Upper lobe of right lung (tissue), 1 donor: Measurements from ENCODE around the gene ZNF787. TPM values are rescaled to one million over a fixed set of nuclear protein-coding genes. Genes with fewer than 3 reads are reported as not detected.

Experiments used
- ATAC-seq: fragments of 200-7000 bp; cut with Tn5 transposase; one replicate; pipeline ENCODE4 v1.9.1; 2020; ENCODE audit warnings: mild to moderate bottlenecking, moderate library complexity
- DNase-seq: peaks from one replicate; pipeline ENCODE4 v3.0.0-alpha.2; 2020
- H3K27ac ChIP-seq: fragments of 200-600 bp; one replicate; pipeline ENCODE4 v1.8.0; 2022
- H3K27me3 ChIP-seq: fragments of 200-600 bp; one replicate; pipeline ENCODE4 v1.8.0; 2022; ENCODE audit warnings: mild to moderate bottlenecking
- H3K36me3 ChIP-seq: fragments of 200-600 bp; one replicate; pipeline ENCODE4 v1.8.0; 2022
- H3K4me1 ChIP-seq: fragments of 200-600 bp; one replicate; pipeline ENCODE4 v1.8.0; 2022
- H3K4me3 ChIP-seq: fragments of 200-600 bp; one replicate; pipeline ENCODE4 v1.8.0; 2022; ENCODE audit warnings: mild to moderate bottlenecking
- H3K9me3 ChIP-seq: fragments of 200-600 bp; one replicate; pipeline ENCODE4 v1.8.0; 2022
- CTCF ChIP-seq: fragments of 200-600 bp; IDR thresholded peaks from one replicate; pipeline ENCODE4 v1.8.0; 2022; ENCODE audit warnings: antibody characterized with exemption
- intact Hi-C: fragments of 100-400 bp; cut with DNase I; formaldehyde crosslinking; loops from one replicate; pipeline ENCODE4 v1.11.0; 2022
- total RNA-seq: library from RNA; stranded (reverse); fragmentation: NEBNext Ultra II Directional; extraction: Animal tissue kit (Norgen Biotek cat#: 25700); gene quantifications from one replicate; pipeline ENCODE4 v1.2.1, GENCODE V29; 2021
- donor health status: DM: no; HTN: yes; CAD: no; lungs with severe emphysema.

ZNF787 gene
- total RNA-seq, 1 donor from 2014 or later, result 40.7 TPM

- Histone ChIP-seq H3K27me3 (no peaks in the 10 kb centered on the region), H3K36me3 (peaks cover 11% of the 10 kb centered on the region)
- no peak for ATAC-seq
These were observed 29.1 kb downstream of the ZNF787 start for GRCh38 chr19:56091751-56092546.

GRCh38 chr19:56091066-56091490 is 30.0 kb downstream of the ZNF787 start:
- H3K27ac ChIP-seq, result no peak overlapping the region
- TF ChIP-seq CTCF, result no peak
- H3K4me3 ChIP-seq, result peak overlapping the region; percentile 16
- no peaks in the 10 kb centered on the region for H3K9me3 ChIP-seq
- DNase-seq (no peak), ATAC-seq (peak; percentile 17)
- H3K4me1 ChIP-seq, result peaks cover 9% of the 10 kb centered on the region
- H3K36me3 ChIP-seq, result peaks cover 7% of the 10 kb centered on the region
- intact Hi-C loops, result no loop called here
- no peaks in the 10 kb centered on the region for H3K27me3 ChIP-seq

More at GRCh38 chr19:56091751-56092546, 29.1 kb downstream of the ZNF787 start:
- DNase-seq, result no peak
- intact Hi-C loops, result no loop called here
- H3K27ac ChIP-seq, result no peak overlapping the region
- H3K9me3 ChIP-seq, result no peaks in the 10 kb centered on the region
- H3K4me3 ChIP-seq, result peak overlapping the region; percentile 16
- no peak for TF ChIP-seq CTCF
- H3K4me1 ChIP-seq, result peaks cover 9% of the 10 kb centered on the region

- Histone ChIP-seq H3K9me3 (no peaks in the 10 kb centered on the region), H3K4me3 (no peak overlapping the region), H3K4me1 (peaks cover 9% of the 10 kb centered on the region), H3K36me3 (peaks cover 7% of the 10 kb centered on the region), H3K27me3 (no peaks in the 10 kb centered on the region), H3K27ac (no peak overlapping the region)
- intact Hi-C loops, result no loop called here
- TF ChIP-seq CTCF, result no peak
- no peak for DNase-seq
- no peak for ATAC-seq
These were observed 31.8 kb downstream of the ZNF787 start for GRCh38 chr19:56089344-56089743.

- H3K27me3 ChIP-seq, result no peaks in the 10 kb centered on the region
- H3K27ac ChIP-seq, result no peak overlapping the region
- H3K4me1 ChIP-seq, result peaks cover 9% of the 10 kb centered on the region
- no peaks in the 10 kb centered on the region for H3K9me3 ChIP-seq
- no peak for TF ChIP-seq CTCF
- ATAC-seq, result no peak
- no peak for DNase-seq
- intact Hi-C loops, result no loop called here
- peaks cover 7% of the 10 kb centered on the region for H3K36me3 ChIP-seq
- H3K4me3 ChIP-seq, result no peak overlapping the region
These were observed 32.4 kb downstream of the ZNF787 start for GRCh38 chr19:56088497-56089215.

- Histone ChIP-seq H3K4me1 (peaks cover 9% of the 10 kb centered on the region), H3K36me3 (peaks cover 7% of the 10 kb centered on the region), H3K27me3 (no peaks in the 10 kb centered on the region), H3K9me3 (no peaks in the 10 kb centered on the region), H3K27ac (no peak overlapping the region), H3K4me3 (no peak overlapping the region)
- intact Hi-C loops, result no loop called here
- TF ChIP-seq CTCF, result no peak
- DNase-seq (no peak), ATAC-seq (no peak)
These were observed 33.2 kb downstream of the ZNF787 start for GRCh38 chr19:56087647-56088496.
